CD4-positive, alpha-beta T cell treated with Interleukin-10 for 1 hour (primary cell): ENCODE results near the gene CTNNB1.

Experiments used
- DNase-seq: peaks from one replicate; pipeline ENCODE4 v3.0.0-alpha.2; 2020

CTNNB1 gene

DNA sequence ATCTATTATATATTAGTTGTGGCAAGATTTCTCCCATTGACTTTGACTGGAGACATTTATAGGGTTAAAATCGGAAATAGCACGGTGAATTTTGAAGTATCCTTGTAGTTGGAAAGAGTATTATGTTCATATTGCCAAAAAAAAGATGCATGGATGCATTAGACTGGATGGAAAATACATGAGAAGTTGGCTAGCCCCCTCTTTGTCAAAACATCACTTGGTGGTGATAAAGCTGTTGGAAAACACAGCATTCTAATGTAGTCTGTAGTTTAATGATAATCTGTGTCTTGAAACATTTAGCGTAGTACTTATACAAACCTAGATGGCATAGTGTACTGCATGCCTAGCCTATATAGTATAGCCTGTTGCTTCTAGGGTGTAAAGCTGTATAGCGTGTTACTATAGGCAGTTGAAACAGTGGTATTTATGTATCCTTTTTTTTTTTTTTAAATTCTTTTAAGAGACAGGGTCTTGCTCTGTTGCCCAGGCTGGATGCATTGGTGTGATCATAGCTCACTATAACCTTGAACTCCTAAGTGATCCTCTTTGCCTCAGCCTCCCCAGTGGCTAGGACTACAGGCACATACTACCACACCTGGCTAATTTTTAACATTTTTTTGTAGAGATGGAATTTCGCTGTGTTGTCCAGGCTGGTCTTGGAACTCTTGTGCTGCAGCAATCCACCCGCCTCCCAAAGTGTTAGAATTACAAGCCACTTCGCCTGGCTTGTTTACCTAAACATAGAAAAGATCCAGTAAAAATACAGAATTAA, 21.8 kb downstream of the CTNNB1 start:
- DNase-seq = no peak

GRCh38 chr3:41222012-41222411, 22.7 kb downstream of the CTNNB1 start:
- no peak for DNase-seq

- no peak for DNase-seq
These were observed 23.2 kb downstream of the CTNNB1 start for GRCh38 chr3:41222501-41222900.

DNA sequence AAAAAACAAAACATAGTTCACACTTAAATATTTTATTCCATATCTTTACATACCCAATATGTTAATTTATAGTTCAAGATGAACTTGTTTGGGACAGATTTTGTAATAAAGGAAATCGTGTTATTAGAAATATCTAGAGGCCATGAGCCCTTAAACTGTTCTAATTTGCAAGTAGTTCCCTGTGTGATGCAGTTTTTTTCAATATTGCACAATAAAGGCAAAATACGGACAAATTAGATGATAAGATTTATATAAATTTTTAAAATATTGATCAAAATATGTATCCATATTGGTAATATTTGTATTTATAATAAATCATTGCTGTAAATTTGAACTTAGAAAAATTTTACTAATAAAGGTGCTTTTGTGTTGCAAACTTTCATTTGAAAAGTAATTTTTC, 23.8 kb downstream of the CTNNB1 start:
- DNase-seq = no peak

- no peak for DNase-seq
These were observed 24.4 kb downstream of the CTNNB1 start for GRCh38 chr3:41223691-41224090.

- DNase-seq = no peak
These were observed 25.0 kb downstream of the CTNNB1 start for GRCh38 chr3:41224120-41224806.

DNA sequence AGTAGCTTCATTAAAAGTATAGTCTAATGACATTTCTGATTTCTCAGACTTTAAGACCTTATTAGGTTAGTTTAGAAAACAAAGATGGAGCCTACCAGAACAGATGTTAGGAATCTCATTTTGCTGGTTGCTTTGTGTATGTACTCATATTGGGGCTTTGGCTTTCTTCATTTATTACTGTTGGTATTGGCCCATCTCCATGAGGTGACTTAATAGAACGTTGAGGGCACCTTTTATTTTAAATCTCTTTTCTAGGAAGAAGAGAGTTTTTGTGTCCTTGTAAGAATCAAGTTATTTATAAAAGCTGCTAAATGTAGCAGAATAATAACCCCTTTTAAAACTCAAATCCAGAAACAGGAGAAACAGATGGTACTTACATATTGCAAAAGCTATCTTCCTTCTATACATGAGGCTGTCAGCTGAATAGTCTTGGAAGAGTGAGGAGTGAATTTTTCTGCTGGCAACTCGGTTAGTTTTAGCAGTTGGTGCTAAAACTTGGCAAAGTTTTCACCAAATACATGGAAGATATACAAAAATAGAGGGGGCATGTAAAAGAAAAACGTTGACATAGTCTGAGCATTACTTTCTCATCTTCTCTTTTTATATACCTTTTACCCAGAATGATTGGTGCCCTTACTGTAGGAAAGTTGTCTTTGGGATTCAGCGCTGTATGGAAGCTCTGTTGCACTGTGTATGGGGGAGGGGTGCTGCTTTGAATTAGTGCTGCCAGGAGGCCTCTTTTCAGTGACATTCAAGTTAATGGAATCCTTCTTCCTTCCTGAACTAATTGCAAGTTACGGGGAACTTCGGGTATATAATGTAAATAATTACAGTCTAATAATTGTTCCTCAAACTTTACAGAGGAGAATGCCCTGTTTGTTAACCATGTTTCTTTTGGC, 35.8 kb downstream of the CTNNB1 start:
- no peak for DNase-seq

DNA sequence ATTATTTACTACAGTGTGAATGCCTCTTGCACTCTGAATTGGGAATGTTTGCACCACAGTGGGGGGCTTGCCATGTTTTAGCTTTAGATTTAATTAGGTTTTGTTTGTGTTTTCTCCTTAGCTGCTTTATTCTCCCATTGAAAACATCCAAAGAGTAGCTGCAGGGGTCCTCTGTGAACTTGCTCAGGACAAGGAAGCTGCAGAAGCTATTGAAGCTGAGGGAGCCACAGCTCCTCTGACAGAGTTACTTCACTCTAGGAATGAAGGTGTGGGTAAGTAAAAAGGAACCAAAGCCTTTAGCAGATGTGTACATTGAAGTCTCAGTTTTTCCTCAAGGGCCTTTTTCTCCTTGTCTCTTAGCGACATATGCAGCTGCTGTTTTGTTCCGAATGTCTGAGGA, 36.9 kb downstream of the CTNNB1 start:
- no peak for DNase-seq

DNA sequence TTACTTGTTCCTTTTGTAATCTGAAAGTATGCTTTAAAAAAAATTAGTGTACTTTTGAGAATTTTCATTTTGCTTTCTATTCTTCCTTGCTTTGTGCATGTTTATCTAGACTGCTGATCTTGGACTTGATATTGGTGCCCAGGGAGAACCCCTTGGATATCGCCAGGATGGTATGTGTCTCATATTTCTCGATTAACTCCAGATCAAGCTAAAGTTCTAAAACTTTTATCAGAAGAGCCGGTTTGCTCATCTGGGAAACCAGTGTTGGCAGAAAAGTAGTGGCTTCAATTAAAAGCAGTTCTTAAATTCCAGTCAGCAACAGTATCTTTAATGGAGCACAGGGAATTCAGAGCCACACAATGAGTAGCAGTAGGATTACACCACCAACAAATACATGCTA, 38.6 kb downstream of the CTNNB1 start:
- no peak for DNase-seq

- no peak for DNase-seq
These were observed 40.3 kb downstream of the CTNNB1 start for GRCh38 chr3:41239587-41239986.

GRCh38 chr3:41241161-41241560, 41.9 kb downstream of the CTNNB1 start:
- DNase-seq = no peak

DNA sequence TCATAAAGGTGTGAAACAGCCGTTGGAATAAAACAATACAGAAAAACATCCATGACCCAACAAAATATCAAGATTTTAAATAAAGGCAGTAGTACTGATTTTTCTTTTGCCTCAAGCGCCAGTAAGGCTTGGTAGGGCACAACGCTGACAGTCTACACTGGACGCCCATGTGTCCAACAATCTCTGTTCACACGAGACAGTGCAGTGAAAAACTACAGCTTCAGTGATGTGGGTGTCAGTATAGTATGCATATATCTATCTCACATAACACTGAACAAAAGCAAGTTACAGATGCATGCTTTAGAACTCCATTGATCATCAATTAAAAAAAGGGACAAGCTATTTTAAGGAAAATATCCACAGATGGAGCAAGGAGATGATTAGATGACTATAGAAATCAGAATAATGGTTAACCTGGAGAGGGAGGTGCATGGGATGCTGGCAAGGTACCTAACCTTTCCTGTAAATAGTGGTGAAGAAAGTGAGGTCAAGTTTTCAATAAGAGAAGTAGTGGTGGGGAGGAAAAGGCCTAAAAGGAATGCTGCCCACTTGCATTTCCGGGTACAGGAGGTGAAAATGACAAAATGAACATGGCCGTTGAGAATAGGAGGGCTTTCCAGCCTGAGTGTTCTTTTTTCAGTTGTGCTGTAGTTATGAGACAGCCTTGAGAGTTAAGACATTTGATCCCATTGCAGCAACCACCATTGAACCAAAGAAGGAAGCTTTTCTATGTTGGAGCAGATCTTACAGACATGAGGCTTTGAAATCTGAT, 42.7 kb downstream of the CTNNB1 start:
- no peak for DNase-seq

DNA sequence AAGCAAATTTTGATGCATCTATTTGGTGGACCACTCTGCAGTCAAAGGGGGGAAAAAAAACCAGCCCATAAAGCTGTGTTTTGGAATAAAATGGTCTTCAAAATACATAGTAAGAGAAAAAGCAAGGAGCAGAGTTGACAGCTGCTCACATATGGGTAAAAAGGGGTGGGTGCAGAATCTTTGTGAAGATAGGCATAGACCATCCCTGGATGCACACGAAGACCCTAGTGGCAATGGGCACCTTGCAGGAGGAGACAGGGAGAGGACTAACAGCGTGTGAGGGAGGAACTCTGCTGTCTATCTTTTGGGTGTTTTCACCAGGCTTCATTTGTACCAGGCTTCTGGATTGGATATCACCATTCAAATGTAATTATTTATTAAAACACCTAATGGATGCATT, 43.9 kb downstream of the CTNNB1 start:
- no peak for DNase-seq

GRCh38 chr3:41244620-41245336, 45.5 kb downstream of the CTNNB1 start:
- no peak for DNase-seq

DNA sequence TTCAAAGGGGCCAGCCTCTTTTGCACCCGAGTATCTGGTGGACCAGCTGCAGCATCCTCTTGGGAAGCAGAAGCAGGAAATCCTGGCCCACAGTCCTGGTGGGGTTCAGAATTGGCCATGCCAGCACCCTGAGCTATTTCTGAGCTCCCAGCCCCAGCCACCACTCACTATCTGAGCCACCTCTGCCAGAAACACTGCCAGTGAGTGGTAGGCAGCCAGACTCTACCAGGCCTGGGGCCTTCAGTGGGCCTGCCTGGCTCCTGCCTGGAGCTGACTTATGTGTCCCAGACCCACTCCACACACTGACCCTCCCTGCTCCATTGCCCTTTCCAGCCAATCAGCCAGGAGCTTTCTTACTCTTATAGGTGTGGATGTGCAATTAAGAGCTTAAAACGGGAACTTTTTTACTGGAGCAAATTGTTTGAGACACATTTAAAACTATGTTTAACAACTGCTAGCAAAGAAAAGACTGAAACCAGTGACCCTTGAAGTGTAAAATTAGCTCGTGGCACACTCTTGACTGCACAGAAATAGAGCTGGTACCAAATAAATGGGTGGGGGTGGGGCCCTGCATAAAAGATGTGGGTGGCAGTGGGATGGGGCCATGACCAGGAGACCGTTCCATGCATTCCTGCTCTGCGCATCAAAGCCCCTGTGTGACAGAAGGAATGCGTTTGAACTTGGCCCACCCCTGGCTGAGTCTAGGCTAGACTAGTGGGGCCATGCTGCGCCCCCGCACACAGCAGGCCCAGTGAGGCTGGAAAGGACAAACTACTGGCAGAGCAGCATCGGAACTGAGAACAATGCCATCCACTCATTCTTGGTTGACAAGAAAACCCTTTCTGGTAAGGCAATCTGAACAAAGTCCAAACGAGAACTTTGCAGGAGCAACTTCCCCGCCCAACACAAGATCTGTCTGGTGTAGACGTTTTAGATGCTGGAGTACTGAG, 48.0 kb downstream of the CTNNB1 start:
- no peak for DNase-seq

DNA sequence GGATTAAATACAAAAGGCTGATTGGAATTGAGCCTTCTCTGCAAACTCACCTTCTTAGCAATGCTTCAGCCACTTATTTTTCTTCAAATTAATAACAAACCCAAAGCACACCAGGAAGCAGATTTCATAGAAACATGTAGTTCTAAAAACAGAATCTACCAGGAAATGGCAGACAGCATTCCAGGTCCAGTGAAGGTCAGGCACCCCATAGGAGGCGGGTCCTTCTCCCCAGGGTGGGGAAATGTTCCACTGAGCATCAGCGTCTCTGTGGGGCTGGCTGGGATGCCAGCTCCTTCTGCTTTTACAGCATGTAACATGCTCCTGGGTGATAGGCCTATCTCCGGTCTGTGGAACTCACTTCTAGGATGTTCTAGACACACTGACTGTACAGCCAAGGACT, 49.2 kb downstream of the CTNNB1 start:
- DNase-seq = no peak

- DNase-seq = no peak
These were observed 50.0 kb downstream of the CTNNB1 start for GRCh38 chr3:41249318-41249717.

- no peak for DNase-seq
These were observed 51.5 kb downstream of the CTNNB1 start for GRCh38 chr3:41250825-41251224.

DNA sequence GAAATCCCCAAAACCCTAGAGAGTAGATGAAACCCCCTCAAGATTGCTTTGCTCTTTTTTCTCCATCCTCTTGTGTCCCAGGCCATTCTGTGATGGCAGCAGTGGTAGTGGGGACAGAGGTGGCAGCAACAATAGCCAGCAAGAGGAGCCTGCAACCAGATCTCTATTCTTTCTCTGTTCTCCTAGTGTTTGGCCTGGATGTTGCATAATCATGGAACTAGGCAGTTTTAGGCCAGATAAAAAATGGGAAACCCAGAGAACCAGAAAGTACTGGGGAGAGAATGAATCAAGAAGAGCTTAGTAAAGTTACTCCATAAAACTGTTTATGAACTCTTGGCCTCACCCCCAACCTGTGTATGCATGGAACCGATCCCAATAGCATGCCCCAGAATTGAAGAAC, 52.3 kb downstream of the CTNNB1 start:
- DNase-seq = no peak

- DNase-seq = no peak
These were observed 59.0 kb downstream of the CTNNB1 start for GRCh38 chr3:41258239-41258800.
